ENCODE data around the gene RBMS3. TPM values are rescaled to one million over a fixed set of nuclear protein-coding genes. Genes with fewer than 3 reads are reported as not detected.

RBMS3 gene
- total RNA-seq, 6 donors from 2014 or later: 39.8 to 102 (median 57.2) TPM

GRCh38 chr3:29373131-29373680, 92.3 kb downstream of the RBMS3 start:
- H3K4me1 ChIP-seq: peaks cover 0 to 13% (median 3%) of the 10 kb centered on the region in 4 donors
- ATAC-seq (ENCODE audit: low FRiP score in 2 of 2): peak in 1 of 2 donors; percentile 68
- no peaks in the 10 kb centered on the region for H3K27me3 ChIP-seq
- no peaks in the 10 kb centered on the region for H3K9me3 ChIP-seq
- TF ChIP-seq POLR2AphosphoS5 (IDR thresholded peaks at IDR 0.05) (no peak), POLR2A (IDR thresholded peaks at IDR 0.05) (no peak), EP300 (IDR thresholded peaks at IDR 0.05) (no peak)
- TF ChIP-seq, protein P1, sequence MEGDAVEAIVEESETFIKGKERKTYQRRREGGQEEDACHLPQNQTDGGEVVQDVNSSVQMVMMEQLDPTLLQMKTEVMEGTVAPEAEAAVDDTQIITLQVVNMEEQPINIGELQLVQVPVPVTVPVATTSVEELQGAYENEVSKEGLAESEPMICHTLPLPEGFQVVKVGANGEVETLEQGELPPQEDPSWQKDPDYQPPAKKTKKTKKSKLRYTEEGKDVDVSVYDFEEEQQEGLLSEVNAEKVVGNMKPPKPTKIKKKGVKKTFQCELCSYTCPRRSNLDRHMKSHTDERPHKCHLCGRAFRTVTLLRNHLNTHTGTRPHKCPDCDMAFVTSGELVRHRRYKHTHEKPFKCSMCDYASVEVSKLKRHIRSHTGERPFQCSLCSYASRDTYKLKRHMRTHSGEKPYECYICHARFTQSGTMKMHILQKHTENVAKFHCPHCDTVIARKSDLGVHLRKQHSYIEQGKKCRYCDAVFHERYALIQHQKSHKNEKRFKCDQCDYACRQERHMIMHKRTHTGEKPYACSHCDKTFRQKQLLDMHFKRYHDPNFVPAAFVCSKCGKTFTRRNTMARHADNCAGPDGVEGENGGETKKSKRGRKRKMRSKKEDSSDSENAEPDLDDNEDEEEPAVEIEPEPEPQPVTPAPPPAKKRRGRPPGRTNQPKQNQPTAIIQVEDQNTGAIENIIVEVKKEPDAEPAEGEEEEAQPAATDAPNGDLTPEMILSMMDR (IDR thresholded peaks at IDR 0.05): no peak
- DNase-seq: no peak
- no peak overlapping the region for H3K27ac ChIP-seq
- H3K4me3 ChIP-seq: no peak overlapping the region
- H3K36me3 ChIP-seq: no peaks in the 10 kb centered on the region

- no peaks in the 10 kb centered on the region for H3K27me3 ChIP-seq
- no peaks in the 10 kb centered on the region for H3K9me3 ChIP-seq
- TF ChIP-seq, protein P1 (IDR thresholded peaks at IDR 0.05): no peak
- no peak for TF ChIP-seq POLR2A (IDR thresholded peaks at IDR 0.05)
- TF ChIP-seq POLR2AphosphoS5 (IDR thresholded peaks at IDR 0.05): no peak
- no peak for TF ChIP-seq EP300 (IDR thresholded peaks at IDR 0.05)
- H3K36me3 ChIP-seq: no peaks in the 10 kb centered on the region
- ATAC-seq (ENCODE audit: low FRiP score in 2 of 2) (no peak), DNase-seq (no peak)
- peaks cover 0 to 13% (median 3%) of the 10 kb centered on the region in 4 donors for H3K4me1 ChIP-seq
- H3K27ac ChIP-seq: no peak overlapping the region
- H3K4me3 ChIP-seq: no peak overlapping the region
Measured at GRCh38 chr3:29374226-29374625, 93.4 kb downstream of the RBMS3 start.

- no peak for TF ChIP-seq EP300 (IDR thresholded peaks at IDR 0.05)
- TF ChIP-seq POLR2A (IDR thresholded peaks at IDR 0.05): no peak
- TF ChIP-seq POLR2AphosphoS5 (IDR thresholded peaks at IDR 0.05): no peak
- TF ChIP-seq, protein P1 (IDR thresholded peaks at IDR 0.05): no peak
- ATAC-seq (ENCODE audit: low FRiP score in 2 of 2): no peak
- H3K4me1 ChIP-seq: peaks cover 0 to 7% (median 0%) of the 10 kb centered on the region in 4 donors
- H3K27ac ChIP-seq: no peak overlapping the region
- no peaks in the 10 kb centered on the region for H3K27me3 ChIP-seq
- no peak overlapping the region for H3K4me3 ChIP-seq
- H3K9me3 ChIP-seq: no peaks in the 10 kb centered on the region
- no peak for DNase-seq
- H3K36me3 ChIP-seq: no peaks in the 10 kb centered on the region
Measured at GRCh38 chr3:29379097-29379496, 98.2 kb downstream of the RBMS3 start.

GRCh38 chr3:29381595-29381994, 100.7 kb downstream of the RBMS3 start:
- Histone ChIP-seq H3K4me3 (no peak overlapping the region), H3K36me3 (no peaks in the 10 kb centered on the region), H3K9me3 (no peaks in the 10 kb centered on the region), H3K27ac (no peak overlapping the region), H3K4me1 (peaks cover 0 to 7% (median 0%) of the 10 kb centered on the region in 4 donors), H3K27me3 (no peaks in the 10 kb centered on the region)
- ATAC-seq (ENCODE audit: low FRiP score in 2 of 2) (peak in 1 of 2 donors; percentile 51), DNase-seq (no peak)
- WGBS, 2 donors: 72 to 77% methylated on average over 1 of the region's 1 CpG
- TF ChIP-seq POLR2AphosphoS5 (IDR thresholded peaks at IDR 0.05) (no peak), POLR2A (IDR thresholded peaks at IDR 0.05) (no peak), EP300 (IDR thresholded peaks at IDR 0.05) (no peak)
- TF ChIP-seq, protein P1 (IDR thresholded peaks at IDR 0.05): no peak

DNA sequence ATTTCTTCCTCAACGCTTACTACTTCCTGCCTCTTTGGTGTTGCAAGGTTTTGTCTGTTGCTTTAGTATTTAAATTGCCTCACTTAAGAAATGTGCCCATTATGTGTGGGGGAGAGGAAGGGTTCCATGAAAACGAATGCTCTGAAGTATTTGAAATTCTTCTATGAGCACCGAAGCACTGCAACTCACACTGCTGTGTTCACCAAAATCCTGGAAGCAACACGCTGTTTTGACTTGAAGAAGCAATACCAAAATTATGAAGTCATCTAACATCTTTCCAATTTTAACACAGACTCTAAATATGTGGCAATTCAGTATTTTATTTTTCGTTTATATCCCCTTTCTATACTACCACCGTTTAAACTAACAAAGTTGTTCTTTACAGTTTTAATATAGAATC, 101.5 kb downstream of the RBMS3 start:
- Histone ChIP-seq H3K4me3 (no peak overlapping the region), H3K9me3 (no peaks in the 10 kb centered on the region), H3K27ac (no peak overlapping the region), H3K4me1 (peaks cover 0 to 7% (median 0%) of the 10 kb centered on the region in 4 donors), H3K27me3 (no peaks in the 10 kb centered on the region), H3K36me3 (no peaks in the 10 kb centered on the region)
- DNase-seq (no peak), ATAC-seq (ENCODE audit: low FRiP score in 2 of 2) (peak in 1 of 2 donors; percentile 64)
- 72 to 75% methylated on average over 6 of the region's 6 CpGs for WGBS, 2 donors
- no peak for TF ChIP-seq POLR2AphosphoS5 (IDR thresholded peaks at IDR 0.05)
- TF ChIP-seq EP300 (IDR thresholded peaks at IDR 0.05): no peak
- TF ChIP-seq, protein P1 (IDR thresholded peaks at IDR 0.05): no peak
- no peak for TF ChIP-seq POLR2A (IDR thresholded peaks at IDR 0.05)

Data from upper lobe of left lung (tissue), 6 donors.